OCI-M1 (cell line): ENCODE results near the gene CEP112.
A peak's percentile ranks its signal among the peaks of the same experiment; 100 is the strongest.
"Not testable (repeated sequence)": the region's sequence is repeated elsewhere in the genome, so short reads cannot be mapped to it uniquely, and the experiment has no call there.

ENCODE experiments used
- DNase-seq: peaks from one replicate; lab custom pipeline; 2025; lab: John Stamatoyannopoulos, UW

Gene CEP112

DNA sequence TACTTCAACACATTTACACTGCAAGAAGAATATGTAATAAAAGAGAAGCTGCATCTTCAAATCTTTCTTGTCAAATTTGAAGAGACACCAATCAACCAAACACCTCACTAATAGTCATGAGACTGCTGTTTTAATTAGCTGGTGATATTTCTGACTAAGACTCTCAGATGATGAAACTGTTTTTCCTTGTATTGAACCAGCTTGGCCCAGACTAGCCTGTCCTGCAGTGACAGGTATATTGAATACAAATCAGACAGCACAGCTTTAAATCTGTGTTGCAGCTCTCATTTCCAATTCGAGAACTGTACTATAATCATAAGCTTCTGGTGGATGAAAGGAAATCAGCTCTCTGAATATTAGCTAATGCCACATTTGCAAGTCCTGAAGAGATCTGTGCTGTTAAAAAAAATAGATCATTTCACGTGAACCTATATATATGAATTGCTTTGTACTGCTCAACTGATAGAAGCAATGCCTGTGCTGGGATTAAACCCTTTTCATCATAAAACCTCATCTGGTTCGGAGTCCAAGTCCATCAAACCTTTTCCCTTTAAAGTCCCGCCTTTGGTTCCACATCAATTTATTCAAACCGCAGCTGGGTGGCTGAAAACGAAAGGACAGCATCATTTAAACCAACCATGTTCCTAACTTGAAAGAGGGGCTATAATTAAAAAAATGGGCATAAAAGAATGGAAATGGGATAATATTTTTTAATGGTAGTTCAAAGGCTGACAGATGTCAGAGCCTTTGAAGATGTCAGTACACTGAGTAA is 306.2 kb downstream of the CEP112 start:
- DNase-seq, result no peak

DNA sequence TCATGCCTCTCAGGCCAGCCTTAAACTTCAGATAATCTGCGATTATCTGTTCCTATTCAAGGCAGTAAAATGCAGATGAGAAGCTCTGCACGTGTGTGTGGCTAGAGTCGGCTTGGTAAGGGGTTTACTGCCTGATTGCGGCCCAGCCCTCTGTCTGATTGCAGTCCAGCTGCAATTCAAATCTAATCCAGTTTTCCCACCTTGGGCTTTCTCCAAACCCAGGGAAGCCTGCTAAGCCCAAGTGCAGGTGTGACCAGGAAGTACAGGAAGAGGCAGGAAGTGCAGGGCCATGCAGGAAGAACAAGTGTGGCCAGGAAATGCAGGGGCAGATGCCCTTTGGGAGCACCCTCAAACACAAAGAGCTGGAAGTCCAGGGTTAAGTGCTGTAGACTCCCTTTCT is 314.9 kb downstream of the CEP112 start:
- no peak for DNase-seq

- DNase-seq, result no peak
Observed at GRCh38 chr17:65868881-65869280, 323.1 kb downstream of the CEP112 start.

GRCh38 chr17:65867014-65867413 is 324.9 kb downstream of the CEP112 start:
- DNase-seq, result no peak

- no peak for DNase-seq
Observed at GRCh38 chr17:65865715-65866425, 326.1 kb downstream of the CEP112 start.

GRCh38 chr17:65864394-65864793 is 327.5 kb downstream of the CEP112 start:
- no peak for DNase-seq

GRCh38 chr17:65857718-65858117 is 334.2 kb downstream of the CEP112 start:
- no peak for DNase-seq

DNA sequence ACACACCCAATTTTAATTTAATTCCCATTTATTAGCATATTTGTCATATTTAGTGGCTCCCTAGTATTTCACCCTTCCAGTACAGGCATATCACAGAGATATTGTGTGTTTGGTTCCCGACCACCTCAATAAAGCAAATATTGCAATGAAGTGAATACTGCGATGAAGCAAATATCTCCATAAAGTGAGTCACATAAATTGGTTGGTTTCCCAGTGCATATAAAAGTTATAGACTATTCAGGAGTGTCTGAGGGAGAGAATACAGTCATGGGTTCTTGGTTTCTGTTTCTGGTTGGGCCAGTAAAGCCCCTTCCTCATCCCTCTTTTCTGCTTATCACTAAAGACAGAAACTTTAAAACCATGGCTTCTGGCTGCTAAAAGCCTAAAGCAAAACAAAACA is 335.1 kb downstream of the CEP112 start:
- no peak for DNase-seq

DNA sequence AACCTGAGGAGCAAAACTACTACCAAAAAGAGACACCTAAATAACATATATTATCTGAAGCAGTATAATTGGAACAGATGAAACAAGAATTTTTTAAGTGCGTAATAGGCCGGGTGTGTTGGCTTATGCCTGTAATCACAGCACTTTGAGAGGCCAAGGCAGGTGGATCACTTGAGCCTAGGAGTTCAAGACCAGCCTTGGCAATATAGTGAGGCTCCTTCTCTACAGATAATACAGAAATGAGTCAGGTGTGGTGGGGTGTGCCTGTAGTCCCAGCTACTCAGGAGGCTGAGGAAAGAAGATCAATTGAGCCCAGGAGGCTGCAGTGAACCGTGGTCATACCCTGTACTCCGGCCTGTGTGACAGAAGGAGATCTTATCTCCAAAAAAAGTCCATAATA is 336.3 kb downstream of the CEP112 start:
- DNase-seq, result no peak

- DNase-seq, result no peak
Observed at GRCh38 chr17:65855245-65855644, 336.7 kb downstream of the CEP112 start.

- DNase-seq, result no peak
Observed at GRCh38 chr17:65853816-65854215, 338.1 kb downstream of the CEP112 start.

DNA sequence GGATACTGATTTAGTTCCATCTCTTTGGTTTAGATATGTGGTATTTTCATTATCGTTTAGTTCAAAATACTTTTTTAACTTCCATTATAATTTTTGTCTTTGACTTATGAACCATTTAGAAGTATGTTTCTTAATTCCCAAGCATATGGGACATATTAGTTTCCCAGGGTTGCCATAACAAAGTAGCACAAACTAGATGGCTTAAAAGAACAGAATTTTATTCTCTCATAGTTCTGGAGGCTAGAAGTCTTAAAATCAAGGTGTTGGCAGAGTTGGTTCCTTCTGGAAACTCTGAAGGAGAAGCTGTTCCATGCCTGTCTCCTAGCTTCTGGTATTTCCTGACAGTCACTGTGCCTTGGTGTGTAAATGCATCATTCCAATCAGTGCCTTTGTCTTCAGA is 339.0 kb downstream of the CEP112 start:
- no peak for DNase-seq

GRCh38 chr17:65851965-65852736 is 339.8 kb downstream of the CEP112 start:
- DNase-seq, result no peak

GRCh38 chr17:65850486-65850885 is 341.4 kb downstream of the CEP112 start:
- DNase-seq, result peak; percentile 23

DNA sequence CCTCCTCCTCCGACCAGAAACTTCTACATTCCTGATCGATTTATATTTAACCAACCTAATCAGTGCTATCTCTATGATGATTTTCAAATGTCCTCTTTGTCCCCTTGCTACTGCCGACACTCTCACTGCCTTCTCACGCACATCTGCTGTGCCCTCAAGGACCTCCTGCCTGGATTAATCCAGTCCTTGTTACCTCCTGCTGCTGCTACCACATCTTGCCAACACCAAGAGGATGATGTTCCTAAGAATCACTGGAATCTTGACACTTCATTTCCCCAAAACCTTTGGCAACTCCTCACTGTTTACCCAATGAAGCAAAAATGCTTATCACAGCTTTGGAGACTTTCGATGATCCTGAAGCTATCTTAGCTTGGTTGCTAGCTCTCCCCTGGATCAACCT is 343.2 kb downstream of the CEP112 start:
- no peak for DNase-seq

- no peak for DNase-seq
Observed at GRCh38 chr17:65841089-65841488, 350.8 kb downstream of the CEP112 start.

- not testable (repeated sequence) for DNase-seq
Observed at GRCh38 chr17:65837232-65837631, 354.7 kb downstream of the CEP112 start.

GRCh38 chr17:65833214-65833613 is 358.7 kb downstream of the CEP112 start:
- DNase-seq, result no peak

GRCh38 chr17:65830356-65830755 is 361.6 kb downstream of the CEP112 start:
- no peak for DNase-seq

GRCh38 chr17:65826577-65826976 is 365.4 kb downstream of the CEP112 start:
- DNase-seq, result not testable (repeated sequence)

- DNase-seq, result no peak
Observed at GRCh38 chr17:65824901-65825300, 367.0 kb downstream of the CEP112 start.

DNA sequence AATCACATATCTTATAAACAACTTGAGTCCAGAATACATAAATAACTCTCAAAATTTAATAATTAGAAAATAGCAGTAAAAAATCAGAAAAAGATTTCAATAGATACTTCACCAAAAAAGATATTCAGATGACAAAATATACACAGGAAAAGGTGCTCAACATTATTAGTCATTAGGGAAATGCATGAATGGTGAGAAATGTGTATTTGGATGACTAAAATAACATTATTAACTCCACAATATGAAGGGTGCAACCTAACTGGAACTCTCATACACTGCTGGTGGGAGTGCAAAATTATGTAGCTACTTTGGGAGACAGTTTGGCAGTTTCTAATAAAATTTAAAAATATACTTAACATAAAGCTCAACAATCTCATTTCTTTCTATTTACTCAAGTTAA is 368.2 kb downstream of the CEP112 start:
- DNase-seq, result no peak

DNA sequence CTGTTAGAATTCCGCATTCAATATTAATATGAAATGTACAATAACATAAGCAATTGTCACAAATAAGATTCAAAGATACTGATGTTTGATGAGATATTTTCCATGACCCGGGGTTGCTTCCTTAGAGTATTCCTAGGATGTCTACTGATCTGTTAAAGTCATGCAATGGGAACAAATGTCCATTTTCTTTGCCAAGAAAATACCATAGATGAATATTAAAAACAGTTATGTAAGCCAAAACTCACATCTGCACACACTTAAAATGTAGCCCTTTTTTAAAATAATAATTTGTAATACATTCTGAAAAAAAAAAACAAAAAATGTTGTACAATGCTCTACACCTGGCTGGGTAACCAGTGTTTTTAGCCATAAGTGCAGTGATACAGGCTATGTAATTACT is 371.1 kb downstream of the CEP112 start:
- no peak for DNase-seq
